Measurements from ENCODE around the gene ZBTB17.

The ZBTB17 gene

GRCh38 chr1:15958793-15959192 is 17.1 kb downstream of the ZBTB17 start:
- DNase-seq (ENCODE audit: low spot score), result no peak
- TF ChIP-seq CTCF (IDR thresholded peaks at IDR 0.05; ENCODE audit: extremely low read depth, missing control alignments), result no peak

GRCh38 chr1:15958111-15958510 is 17.8 kb downstream of the ZBTB17 start:
- no peak for TF ChIP-seq CTCF (IDR thresholded peaks at IDR 0.05; ENCODE audit: extremely low read depth, missing control alignments)

GRCh38 chr1:15957221-15958095 is 18.4 kb downstream of the ZBTB17 start:
- no peak for TF ChIP-seq CTCF (IDR thresholded peaks at IDR 0.05; ENCODE audit: extremely low read depth, missing control alignments)
- DNase-seq (ENCODE audit: low spot score), result no peak

More at GRCh38 chr1:15958111-15958510, 17.8 kb downstream of the ZBTB17 start:
- DNase-seq (ENCODE audit: low spot score), result no peak

GRCh38 chr1:15956150-15956549 is 19.8 kb downstream of the ZBTB17 start:
- no peak for DNase-seq (ENCODE audit: low spot score)
- TF ChIP-seq CTCF (IDR thresholded peaks at IDR 0.05; ENCODE audit: extremely low read depth, missing control alignments), result no peak

- DNase-seq (ENCODE audit: low spot score), result no peak
- TF ChIP-seq CTCF (IDR thresholded peaks at IDR 0.05; ENCODE audit: extremely low read depth, missing control alignments), result no peak
Observed at GRCh38 chr1:15955552-15955951, 20.3 kb downstream of the ZBTB17 start.

GRCh38 chr1:15954316-15954715 is 21.6 kb downstream of the ZBTB17 start:
- TF ChIP-seq CTCF (IDR thresholded peaks at IDR 0.05; ENCODE audit: extremely low read depth, missing control alignments), result no peak
- no peak for DNase-seq (ENCODE audit: low spot score)

GRCh38 chr1:15953791-15954241 is 22.1 kb downstream of the ZBTB17 start:
- no peak for TF ChIP-seq CTCF (IDR thresholded peaks at IDR 0.05; ENCODE audit: extremely low read depth, missing control alignments)
- DNase-seq (ENCODE audit: low spot score), result no peak
